ENCODE measurements around the gene TRPT1.

- TF ChIP-seq, protein P1, sequence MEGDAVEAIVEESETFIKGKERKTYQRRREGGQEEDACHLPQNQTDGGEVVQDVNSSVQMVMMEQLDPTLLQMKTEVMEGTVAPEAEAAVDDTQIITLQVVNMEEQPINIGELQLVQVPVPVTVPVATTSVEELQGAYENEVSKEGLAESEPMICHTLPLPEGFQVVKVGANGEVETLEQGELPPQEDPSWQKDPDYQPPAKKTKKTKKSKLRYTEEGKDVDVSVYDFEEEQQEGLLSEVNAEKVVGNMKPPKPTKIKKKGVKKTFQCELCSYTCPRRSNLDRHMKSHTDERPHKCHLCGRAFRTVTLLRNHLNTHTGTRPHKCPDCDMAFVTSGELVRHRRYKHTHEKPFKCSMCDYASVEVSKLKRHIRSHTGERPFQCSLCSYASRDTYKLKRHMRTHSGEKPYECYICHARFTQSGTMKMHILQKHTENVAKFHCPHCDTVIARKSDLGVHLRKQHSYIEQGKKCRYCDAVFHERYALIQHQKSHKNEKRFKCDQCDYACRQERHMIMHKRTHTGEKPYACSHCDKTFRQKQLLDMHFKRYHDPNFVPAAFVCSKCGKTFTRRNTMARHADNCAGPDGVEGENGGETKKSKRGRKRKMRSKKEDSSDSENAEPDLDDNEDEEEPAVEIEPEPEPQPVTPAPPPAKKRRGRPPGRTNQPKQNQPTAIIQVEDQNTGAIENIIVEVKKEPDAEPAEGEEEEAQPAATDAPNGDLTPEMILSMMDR (conservative IDR thresholded peaks at IDR 0.05; ENCODE audit: low read depth, low read length): no peak
- TF ChIP-seq POLR2A (IDR thresholded peaks at IDR 0.05; ENCODE audit: low read depth, low read length): no peak
- TF ChIP-seq NFE2L2 (IDR thresholded peaks at IDR 0.05; ENCODE audit: low read depth, low read length): no peak
- no peak for TF ChIP-seq RAD21 (IDR thresholded peaks at IDR 0.05; ENCODE audit: low read length)
- TF ChIP-seq MAFK (IDR thresholded peaks at IDR 0.05; ENCODE audit: low read depth, low read length): no peak
- TF ChIP-seq FOS (IDR thresholded peaks at IDR 0.05; ENCODE audit: low read depth, low read length): no peak
- no peak for TF ChIP-seq BHLHE40 (IDR thresholded peaks at IDR 0.05; ENCODE audit: low read depth, low read length)
- TF ChIP-seq MXI1 (IDR thresholded peaks at IDR 0.05; ENCODE audit: borderline replicate concordance, low read depth, low read length): no peak
- no peak for TF ChIP-seq RCOR1 (IDR thresholded peaks at IDR 0.05; ENCODE audit: insufficient replicate concordance, low read length)
- no peak for TF ChIP-seq CHD1 (IDR thresholded peaks at IDR 0.05; ENCODE audit: low read depth, low read length)
Measured at GRCh38 chr11:64219354-64219684, 6.7 kb downstream of the TRPT1 start.

Data from IMR-90 (cell line).